GM23248 (cell line): Measurements from ENCODE around the gene CAMKMT.

Experiments used
- EZH2 ChIP-seq: fragments of 200-600 bp; sonication (generic); IDR thresholded peaks from 2 replicates; pipeline ENCODE4 v1.6.1; 2018; ENCODE audit warnings: antibody characterized with exemption, mild to moderate bottlenecking; ENCODE audit not compliant: insufficient read depth, poor library complexity, severe bottlenecking
- EZH2phosphoT487 ChIP-seq: fragments of 200-600 bp; sonication (generic); IDR thresholded peaks from 2 replicates; pipeline ENCODE4 v1.6.1; 2018; ENCODE audit warnings: antibody characterized with exemption, moderate library complexity, mild to moderate bottlenecking, low read depth; ENCODE audit not compliant: insufficient read depth

DNA sequence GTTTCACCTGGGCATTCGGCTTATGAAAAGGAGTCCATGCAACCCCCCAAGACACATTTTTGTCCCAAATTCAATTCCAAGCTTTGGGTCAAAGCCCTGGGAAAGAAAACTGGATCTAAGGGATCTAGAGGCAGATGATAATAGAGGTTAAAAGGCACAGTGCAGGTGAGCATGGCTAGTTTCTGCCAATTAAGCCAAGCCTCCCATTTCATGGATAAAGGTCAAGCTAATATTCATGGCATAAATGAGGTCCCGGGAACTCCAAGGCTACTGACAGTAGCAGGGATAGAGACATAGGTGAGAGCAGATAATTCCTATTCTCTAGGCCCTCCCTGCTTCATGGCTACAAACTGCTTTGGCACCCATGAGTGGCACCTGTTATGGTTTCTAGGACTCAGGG, 83.1 kb downstream of the CAMKMT start:
- TF ChIP-seq EZH2 (no peak), EZH2phosphoT487 (no peak)
